HG02678 (cell line): ENCODE results near the gene MRPL49.

ENCODE experiments used
- ATAC-seq: cut with Tn5 transposase; IDR thresholded peaks from one replicate; pipeline ENCODE4 v1.9.1; 2021; ENCODE audit warnings: mild to moderate bottlenecking, moderate library complexity; ENCODE audit not compliant: unreplicated experiment

Gene MRPL49

GRCh38 chr11:65102142-65103095, 19.7 kb upstream of the MRPL49 start:
- ATAC-seq: no peak

GRCh38 chr11:65103476-65103875, 18.6 kb upstream of the MRPL49 start:
- no peak for ATAC-seq

GRCh38 chr11:65104628-65105027, 17.5 kb upstream of the MRPL49 start:
- ATAC-seq: no peak

- ATAC-seq: no peak
Observed at GRCh38 chr11:65107078-65107477, 15.0 kb upstream of the MRPL49 start.

GRCh38 chr11:65107751-65108468, 14.2 kb upstream of the MRPL49 start:
- no peak for ATAC-seq

- no peak for ATAC-seq
Observed at GRCh38 chr11:65108469-65109123, 13.5 kb upstream of the MRPL49 start.

- no peak for ATAC-seq
Observed at GRCh38 chr11:65109231-65110198, 12.6 kb upstream of the MRPL49 start.

- ATAC-seq: no peak
Observed at GRCh38 chr11:65110354-65110861, 11.7 kb upstream of the MRPL49 start.

- no peak for ATAC-seq
Observed at GRCh38 chr11:65111159-65111743, 10.9 kb upstream of the MRPL49 start.

- peak; percentile 77 for ATAC-seq
Observed at GRCh38 chr11:65111744-65112545, 10.2 kb upstream of the MRPL49 start, which contains the start of gene TM7SF2. TSS of gene TM7SF2 (plus strand) at chr11:65111872. CDS start at chr11:65112016, 144 bp downstream.

GRCh38 chr11:65112546-65113360, 9.4 kb upstream of the MRPL49 start:
- ATAC-seq: no peak

GRCh38 chr11:65113361-65113756, 8.8 kb upstream of the MRPL49 start:
- ATAC-seq: no peak

- no peak for ATAC-seq
Observed at GRCh38 chr11:65113839-65114238, 8.3 kb upstream of the MRPL49 start.

- ATAC-seq: no peak
Observed at GRCh38 chr11:65114538-65115171, 7.5 kb upstream of the MRPL49 start.

- no peak for ATAC-seq
Observed at GRCh38 chr11:65115361-65116082, 6.6 kb upstream of the MRPL49 start.

GRCh38 chr11:65116370-65117205, 5.5 kb upstream of the MRPL49 start:
- ATAC-seq: no peak
